Ureter (tissue), 1 donor: ENCODE data around the gene ZFYVE9. TPM values are rescaled to one million over a fixed set of nuclear protein-coding genes. Genes with fewer than 3 reads are reported as not detected.
"Not testable (repeated sequence)": the region's sequence is repeated elsewhere in the genome, so short reads cannot be mapped to it uniquely, and the experiment has no call there.

Experiments
- DNase-seq: peaks from one replicate; pipeline ENCODE4 v3.0.0-alpha.2; 2020; ENCODE audit warnings: low spot score
- total RNA-seq: library from RNA; stranded (reverse); gene quantifications from one replicate; pipeline ENCODE4 v1.2.4, GENCODE V29; 2023
- donor health status: DM: yes; HTN: yes; CAD: no.

Gene ZFYVE9
- total RNA-seq, 1 donor from 2014 or later, result 39.2 TPM

DNA sequence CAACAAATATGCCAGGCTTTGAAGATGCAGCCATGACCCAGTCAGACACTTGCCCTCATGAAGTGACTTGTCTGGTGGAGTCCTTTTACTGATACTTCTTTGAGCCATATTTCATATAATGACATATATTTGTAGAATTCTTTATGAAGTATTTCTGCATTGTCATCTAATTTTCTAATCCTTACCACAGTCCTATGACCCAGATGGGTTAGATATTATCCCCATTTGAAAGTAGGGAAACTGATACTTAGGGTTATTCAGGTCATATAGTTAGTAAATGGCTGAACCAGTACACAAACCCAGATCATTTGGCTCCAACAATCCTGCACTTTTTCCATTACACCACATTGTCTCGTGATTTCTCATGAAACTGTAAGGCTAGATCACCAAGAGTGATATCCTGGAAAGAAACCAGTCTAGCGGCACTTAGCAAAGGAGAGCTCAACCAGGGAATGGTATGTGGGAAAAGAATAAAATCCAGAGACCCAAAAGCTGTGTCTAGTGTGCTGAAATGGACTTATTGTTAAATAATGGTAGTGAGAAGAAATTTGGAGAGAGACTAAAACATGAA is 49.6 kb downstream of the ZFYVE9 start:
- no peak for DNase-seq

DNA sequence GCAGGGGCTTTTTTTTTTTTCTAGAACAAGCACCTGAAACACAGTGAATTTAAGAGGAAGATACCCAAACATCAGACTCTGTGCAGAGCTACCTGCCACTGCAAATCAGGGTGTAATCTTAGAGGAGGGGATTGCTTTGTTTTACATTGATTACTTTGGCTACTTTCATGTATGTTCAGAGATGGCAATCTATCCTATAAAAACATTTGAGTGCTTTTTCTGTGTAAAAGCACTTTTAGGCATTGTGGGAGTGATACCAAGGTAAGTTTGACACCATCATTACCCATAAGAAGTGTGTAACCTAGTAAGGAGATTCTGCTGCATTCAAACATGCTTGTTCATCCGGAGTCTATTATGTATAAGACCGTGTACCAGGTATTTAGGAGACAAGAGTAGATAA is 50.1 kb downstream of the ZFYVE9 start:
- DNase-seq, result no peak

DNA sequence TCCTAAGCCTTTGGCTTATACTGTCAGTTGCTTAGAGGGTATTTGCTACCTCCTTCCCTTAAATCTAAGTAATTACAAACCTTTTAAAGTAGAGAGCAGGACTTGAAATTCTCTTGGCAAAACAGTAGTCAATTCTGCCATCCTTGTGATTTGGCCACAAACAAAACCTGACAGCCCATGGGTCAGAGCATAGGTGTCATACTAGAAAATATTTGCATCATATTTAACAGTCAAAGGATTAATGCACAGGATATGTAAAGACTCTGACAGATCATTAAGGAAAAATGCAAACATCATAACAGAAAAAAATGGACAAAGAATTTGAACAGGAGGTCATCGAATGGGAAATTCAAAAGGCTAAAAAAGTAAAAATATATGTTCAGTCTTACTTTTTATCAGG is 50.5 kb downstream of the ZFYVE9 start:
- DNase-seq, result no peak

DNA sequence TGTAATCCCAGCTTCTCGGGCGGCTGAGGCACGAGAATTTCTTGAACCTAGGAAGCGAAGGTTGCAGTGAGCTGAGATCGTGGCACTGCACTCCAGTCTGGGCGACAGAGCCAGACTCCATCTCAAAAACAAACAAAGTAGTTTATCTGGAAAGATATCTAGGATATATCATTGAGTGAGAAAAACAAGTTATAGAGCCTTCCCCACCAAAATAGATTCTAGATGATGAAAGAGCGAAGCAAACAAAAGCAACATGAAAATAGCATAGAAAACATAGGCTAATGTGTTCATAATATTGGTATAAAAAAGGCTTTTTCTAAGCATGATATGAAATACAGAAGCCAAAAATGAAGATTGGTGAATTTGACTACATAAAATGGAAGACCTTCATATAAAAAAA is 52.1 kb downstream of the ZFYVE9 start:
- no peak for DNase-seq

DNA sequence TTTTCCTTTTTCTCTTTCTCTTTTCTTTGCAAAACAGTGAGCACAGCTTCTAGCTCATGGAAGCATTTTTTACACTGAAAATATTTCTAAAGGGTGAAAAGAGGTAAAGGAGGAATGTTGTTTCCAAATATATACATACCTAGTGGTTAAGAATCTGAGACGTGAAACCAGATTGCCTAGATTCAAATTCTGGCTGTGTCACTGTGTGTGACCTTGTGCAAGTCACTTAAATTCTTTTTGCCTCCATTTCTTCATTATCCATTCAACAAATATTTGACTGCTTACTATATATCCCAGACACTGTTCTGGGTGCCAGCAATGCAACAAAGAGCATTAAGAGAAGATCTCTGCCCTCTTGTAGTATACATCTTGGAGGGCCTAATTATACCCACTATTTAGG is 53.3 kb downstream of the ZFYVE9 start:
- DNase-seq, result no peak

DNA sequence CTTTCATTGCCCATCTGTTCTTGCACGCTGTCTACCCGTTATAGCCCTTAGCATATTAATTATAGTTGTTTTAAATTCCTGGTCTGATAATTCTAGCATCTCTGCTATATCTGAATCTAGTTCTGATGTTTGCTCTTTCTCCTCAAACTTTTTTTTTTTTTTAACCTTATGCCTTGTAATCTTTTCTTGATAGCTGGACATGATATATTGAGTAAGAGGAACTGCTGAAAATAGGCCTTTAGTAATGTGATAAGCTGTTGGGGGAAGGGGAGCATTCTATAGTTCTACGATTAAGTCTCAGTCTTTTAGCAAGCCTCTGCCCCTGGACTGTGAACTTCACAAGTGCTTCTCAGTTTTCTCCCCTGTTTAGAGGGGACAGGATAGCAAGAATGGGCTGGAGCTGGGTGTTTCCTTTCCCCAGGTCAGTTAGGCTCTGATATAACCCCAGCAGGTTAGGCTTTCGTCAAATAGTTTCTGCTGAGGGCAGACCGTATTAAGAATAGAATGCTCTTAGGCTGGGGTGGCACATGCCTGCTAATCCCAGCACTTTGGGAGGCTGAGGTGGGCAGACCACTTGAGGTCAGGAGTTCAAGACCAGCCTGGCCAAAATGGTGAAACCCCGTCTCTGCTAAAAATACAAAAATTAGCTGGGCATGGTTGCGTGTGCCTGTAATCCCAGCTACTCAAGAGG is 62.2 kb downstream of the ZFYVE9 start:
- DNase-seq, result no peak

DNA sequence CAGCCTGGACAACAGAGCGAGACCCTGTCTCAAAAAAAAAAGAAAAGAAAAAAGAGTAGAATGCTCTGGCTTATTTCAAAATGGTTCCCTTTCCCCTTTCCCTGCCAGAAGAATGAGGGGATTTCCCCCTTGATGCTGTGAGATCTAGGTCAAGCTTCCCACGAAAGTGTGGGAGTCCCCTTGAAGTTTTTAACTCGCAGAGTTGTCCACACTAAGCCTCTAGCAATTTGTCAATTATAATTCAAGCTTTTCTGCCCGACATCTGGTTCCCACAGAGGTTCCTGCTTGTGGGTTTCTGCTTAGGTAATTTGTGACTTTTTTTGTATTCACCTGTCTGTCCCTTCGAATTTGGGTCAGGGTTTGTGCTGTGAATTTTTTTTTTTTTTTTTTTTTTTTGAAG is 62.8 kb downstream of the ZFYVE9 start:
- DNase-seq, result no peak

DNA sequence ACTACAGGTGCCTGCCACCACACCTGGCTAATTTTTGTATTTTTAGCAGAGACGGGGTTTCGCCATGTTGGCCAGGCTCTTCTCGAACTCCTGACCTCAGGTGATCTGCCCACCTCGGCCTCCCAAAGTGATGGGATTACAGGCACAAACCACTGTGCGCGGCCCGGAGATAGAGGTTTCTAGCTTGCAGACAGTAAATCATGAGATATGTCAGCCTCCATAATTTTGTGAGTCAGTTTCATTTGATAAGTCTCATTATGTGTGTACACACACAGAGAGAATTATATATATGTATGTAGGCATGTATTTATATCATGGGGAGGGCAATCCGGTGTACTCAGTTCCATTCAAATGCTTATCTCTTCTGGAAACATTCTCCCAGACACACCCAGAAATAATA is 64.8 kb downstream of the ZFYVE9 start:
- DNase-seq, result not testable (repeated sequence)

DNA sequence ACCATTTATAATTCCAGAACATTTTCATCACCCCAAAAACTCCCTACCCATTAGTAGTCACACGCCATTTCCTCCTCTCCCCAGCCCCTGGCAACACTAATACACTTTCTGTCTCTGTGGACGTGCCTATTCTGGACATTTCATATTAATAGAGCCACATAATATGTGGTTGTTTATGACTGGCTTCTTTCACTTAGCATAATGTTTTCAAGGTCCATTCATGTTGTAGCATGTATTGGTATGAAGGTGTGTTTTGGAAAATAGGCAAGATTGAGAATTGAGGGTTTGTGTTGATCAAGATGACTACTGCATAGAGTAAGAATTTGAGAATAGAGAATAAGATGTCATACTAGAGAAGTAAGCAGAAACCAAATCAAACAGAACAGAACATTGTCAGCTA is 67.5 kb downstream of the ZFYVE9 start:
- no peak for DNase-seq

DNA sequence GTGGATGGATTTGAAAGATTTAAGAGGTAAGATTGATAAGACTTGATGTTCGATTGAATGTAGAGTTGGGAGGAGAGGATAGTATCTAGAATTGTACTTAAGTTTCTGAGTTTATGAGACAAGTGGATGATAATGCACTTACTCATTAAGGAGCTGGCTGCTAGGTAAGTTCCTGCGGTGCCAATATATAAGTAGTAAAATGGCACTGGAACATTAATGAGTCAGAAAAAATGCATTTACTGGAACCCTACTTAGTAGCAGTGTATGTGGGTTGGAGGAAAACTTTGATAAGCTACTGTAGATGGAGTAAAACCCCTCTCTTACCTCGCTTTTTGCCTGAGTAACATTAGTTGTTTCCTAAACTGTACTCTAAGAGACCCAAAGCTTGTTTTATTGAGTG is 68.2 kb downstream of the ZFYVE9 start:
- no peak for DNase-seq

DNA sequence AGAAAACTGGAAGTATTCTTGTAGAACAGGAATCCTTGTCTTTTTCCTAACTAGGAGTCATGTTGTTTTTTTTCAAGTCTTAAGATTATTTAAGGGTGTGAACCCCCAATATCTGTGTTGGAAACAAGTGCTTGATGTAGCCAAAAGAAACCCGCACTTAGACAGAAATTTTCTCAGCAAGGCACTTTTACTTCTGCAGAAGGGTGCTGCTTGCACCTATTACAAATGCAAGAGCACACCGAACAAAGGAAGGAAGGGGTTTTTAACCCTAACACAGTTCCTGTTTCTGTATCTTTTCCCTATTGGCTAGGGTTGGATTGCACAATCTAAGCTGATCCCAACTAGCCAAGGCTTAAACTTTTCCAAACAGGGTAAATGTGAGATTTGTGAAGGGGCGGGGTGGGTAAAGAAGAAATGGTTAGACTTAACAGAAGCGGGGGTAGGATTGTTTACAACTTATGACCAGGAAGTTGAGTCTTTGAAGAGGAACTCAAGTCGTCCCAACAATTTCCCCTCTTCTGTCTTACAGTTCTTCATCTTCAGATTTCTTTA is 75.1 kb downstream of the ZFYVE9 start:
- no peak for DNase-seq

DNA sequence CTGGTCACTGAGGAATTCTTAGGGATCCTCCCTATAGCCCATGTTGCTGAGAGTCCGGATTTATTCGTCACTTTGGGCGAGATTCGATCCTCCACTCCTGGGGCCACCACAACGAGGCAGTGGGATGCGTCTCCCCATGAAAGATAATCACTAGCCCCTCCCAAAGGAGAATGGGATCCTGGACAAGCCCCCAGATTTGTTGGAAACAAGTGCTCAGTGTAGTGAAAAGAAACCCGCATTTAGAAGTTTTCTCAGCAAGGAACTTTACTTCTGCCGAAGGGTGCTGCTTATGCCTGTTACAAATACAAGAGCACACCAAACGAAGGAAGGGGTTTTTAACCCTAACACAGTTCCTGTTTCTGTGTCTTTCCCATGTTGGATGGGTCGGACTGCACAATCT is 83.3 kb downstream of the ZFYVE9 start:
- no peak for DNase-seq

DNA sequence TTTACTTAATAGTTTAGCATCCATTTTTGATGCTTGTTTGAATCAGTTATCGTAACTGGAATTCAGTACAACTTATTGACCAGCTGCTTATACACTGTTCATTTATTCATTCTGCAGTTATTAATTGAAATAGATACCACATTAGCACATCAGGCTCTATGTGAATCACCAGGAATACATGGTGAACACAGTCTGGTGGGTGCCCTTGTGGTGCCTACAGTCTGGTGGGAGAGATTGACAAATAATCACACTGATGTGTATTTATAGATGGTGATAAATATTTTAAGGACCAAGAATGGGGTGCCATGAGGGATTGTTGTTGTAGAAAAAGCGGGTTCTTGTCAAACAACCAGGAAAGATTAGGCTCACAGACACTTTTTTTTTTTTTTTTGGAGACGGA is 87.6 kb downstream of the ZFYVE9 start:
- no peak for DNase-seq

DNA sequence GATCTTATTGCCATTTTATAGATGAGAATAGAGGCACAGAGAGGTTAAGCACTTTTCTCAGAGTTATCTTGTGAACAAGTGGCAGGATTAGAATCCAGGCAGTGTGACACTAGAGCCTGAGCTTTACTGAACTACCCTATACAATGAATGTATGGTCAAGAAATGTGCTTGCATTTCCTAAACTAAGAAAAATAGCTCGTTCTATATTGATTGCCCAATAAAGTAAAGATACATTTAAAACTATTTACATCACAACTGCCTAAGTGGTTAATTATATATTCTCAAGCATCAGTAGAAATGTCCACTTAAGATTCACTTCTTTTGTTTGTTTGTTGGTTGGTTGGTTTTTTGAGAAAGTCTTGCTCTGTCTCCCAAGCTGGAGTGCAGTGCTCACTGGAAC is 91.6 kb downstream of the ZFYVE9 start:
- no peak for DNase-seq

DNA sequence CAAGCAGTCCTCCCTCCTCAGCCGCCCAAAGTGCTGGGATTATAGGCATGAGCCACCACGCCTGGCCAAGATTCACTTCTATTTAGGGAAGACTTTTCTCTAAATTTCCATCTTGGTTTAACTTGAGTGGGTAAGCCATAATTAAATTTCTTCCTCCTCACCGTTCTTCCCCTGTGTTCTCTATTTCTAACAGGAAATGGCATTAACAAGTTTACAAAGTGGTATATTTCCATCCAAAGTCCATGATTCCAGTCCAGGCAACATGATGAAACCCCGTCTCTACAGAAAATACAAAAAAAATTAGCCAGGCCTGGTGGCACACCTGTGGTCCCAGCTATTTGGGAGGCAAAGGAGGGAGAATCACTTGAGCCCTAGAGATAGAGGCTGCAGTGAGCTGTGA is 92.1 kb downstream of the ZFYVE9 start:
- no peak for DNase-seq

DNA sequence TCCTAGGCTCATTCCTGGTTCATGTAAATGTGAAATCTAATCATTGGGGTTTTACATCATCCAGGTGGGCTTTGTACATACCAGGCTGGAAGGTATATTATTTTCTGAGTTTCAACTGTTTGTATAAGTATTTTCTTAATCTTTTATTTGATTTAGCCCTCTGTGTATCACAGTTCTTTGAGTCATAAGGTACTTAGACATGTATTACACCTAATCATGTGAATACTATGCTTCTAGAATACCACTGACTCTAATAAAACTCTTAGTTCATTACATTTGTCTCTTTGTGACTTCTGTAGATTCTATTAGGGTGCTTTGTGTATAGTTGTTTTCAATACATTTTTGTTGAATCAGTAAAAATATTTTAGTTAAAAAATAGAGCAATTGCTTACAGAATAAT is 92.8 kb downstream of the ZFYVE9 start:
- no peak for DNase-seq

DNA sequence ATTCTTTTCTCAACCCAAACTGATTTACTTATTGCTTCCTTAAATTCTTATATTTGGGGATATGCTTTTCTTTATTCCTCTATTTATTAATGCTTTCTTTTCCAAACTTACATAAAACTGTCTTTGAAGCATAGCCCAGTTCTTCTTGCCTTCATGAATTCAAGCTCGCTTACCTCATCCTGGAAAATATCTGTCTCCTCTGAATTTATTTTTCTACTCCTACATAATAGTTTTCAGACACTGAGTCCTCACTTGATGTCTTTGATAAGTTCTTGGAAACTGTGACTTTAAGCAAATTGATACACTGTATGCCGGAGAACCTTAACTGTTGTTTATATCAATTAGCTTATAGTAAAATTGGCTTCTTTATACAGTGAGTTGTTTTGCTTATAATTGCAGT is 93.8 kb downstream of the ZFYVE9 start:
- no peak for DNase-seq

DNA sequence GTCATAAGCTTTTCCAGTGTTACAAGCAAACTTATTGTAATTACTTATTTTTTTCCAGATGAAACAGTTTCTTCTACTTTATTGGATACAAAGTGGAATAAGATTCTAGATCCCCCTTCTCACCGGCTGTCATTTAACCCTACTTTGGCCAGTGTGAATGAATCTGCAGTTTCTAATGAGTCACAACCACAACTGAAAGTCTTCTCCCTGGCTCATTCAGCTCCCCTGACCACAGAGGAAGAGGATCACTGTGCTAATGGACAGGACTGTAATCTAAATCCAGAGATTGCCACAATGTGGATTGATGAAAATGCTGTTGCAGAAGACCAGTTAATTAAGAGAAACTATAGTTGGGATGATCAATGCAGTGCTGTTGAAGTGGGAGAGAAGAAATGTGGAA is 95.5 kb downstream of the ZFYVE9 start:
- no peak for DNase-seq

DNA sequence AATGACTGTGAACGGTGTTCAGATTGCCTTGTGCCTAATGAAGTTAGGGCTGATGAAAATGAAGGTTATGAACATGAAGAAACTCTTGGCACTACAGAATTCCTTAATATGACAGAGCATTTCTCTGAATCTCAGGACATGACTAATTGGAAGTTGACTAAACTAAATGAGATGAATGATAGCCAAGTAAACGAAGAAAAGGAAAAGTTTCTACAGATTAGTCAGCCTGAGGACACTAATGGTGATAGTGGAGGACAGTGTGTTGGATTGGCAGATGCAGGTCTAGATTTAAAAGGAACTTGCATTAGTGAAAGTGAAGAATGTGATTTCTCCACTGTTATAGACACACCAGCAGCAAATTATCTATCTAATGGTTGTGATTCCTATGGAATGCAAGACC is 96.6 kb downstream of the ZFYVE9 start:
- DNase-seq, result no peak

DNA sequence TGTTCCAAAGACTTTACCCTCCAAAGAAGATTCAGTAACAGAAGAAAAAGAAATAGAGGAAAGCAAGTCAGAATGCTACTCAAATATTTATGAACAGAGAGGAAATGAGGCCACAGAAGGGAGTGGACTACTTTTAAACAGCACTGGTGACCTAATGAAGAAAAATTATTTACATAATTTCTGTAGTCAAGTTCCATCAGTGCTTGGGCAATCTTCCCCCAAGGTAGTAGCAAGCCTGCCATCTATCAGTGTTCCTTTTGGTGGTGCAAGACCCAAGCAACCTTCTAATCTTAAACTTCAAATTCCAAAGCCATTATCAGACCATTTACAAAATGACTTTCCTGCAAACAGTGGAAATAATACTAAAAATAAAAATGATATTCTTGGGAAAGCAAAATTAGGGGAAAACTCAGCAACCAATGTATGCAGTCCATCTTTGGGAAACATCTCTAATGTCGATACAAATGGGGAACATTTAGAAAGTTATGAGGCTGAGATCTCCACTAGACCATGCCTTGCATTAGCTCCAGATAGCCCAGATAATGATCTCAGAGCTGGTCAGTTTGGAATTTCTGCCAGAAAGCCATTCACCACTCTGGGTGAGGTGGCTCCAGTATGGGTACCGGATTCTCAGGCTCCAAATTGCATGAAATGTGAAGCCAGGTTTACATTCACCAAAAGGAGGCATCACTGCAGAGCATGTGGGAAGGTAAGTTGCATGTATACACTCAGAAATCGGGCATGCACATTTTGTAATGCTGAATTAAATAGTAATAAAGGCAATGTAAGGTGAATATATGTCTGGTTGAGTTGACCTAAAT is 97.2 kb downstream of the ZFYVE9 start:
- DNase-seq, result no peak

DNA sequence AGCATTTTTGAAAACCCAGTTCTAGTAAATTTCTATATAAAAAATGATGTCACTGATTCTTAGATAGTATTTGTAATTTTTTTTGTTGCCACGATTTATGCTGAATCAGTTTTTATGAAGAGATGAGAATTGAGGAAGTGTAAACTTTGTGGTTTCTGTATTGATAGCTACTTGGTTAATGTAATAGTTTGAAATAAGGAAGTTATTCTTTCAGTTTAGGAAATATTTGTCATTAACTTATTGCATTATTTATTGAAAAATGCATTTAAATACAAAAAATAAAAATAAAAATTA is 97.8 kb downstream of the ZFYVE9 start:
- DNase-seq, result no peak

DNA sequence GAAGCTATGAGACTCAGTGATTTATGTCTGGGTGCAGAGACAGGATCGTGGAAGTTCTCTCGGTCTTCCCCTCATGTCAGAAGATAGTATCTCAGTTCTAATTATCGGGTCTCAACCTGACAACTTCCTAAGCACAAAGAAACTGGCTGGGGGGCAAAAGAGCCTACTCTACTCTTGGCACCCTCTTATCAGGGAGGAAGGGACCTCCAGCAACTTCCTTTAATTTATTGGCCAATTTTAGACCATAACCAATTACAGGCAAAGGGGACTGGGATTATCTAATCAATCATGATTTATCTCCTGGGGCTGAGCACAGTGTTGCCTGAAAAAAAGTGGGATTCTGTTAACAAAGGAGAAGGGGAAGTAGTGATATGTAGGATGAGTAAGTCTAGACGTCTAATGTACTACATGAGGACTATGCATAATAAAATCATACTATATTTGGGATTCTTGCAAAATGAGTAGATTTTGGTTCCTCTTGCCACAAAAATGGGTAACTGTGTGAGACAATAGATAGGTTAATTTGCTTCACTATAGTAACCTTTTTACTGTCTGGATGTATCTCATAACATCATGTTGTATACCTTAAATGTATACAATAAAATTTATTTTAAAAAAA is 98.8 kb downstream of the ZFYVE9 start:
- no peak for DNase-seq
